RKO (cell line): ENCODE results near the gene BMPR1A.

Source experiments
- DNase-seq: peaks from one replicate; pipeline ENCODE4 v3.0.0-alpha.2; 2016; ENCODE audit warnings: low spot score

Gene BMPR1A

GRCh38 chr10:86955501-86956194, 199.2 kb downstream of the BMPR1A start:
- no peak for DNase-seq

- no peak for DNase-seq
These were observed 199.9 kb downstream of the BMPR1A start for GRCh38 chr10:86956195-86956847.

- DNase-seq, result no peak
These were observed 200.5 kb downstream of the BMPR1A start for GRCh38 chr10:86956848-86957448.

GRCh38 chr10:86957471-86958115, 201.2 kb downstream of the BMPR1A start, which contains the start of gene MMRN2:
TSS of gene MMRN2 (minus strand) at chr10:86957615. CDS start at chr10:86957541, 74 bp downstream.
- DNase-seq, result no peak

- DNase-seq, result no peak
These were observed 201.9 kb downstream of the BMPR1A start, which contains the start of gene SNCG for GRCh38 chr10:86958116-86958900. TSS of gene SNCG (plus strand) at chr10:86958599. CDS start at chr10:86958698, 99 bp downstream.

- no peak for DNase-seq
These were observed 202.7 kb downstream of the BMPR1A start for GRCh38 chr10:86958901-86959736.

GRCh38 chr10:86959737-86960002, 203.3 kb downstream of the BMPR1A start:
- DNase-seq, result no peak

GRCh38 chr10:86960003-86960862, 203.8 kb downstream of the BMPR1A start:
- peak; percentile 69 for DNase-seq

GRCh38 chr10:86960863-86961434, 204.5 kb downstream of the BMPR1A start:
- DNase-seq, result no peak

GRCh38 chr10:86961481-86962091, 205.2 kb downstream of the BMPR1A start:
- DNase-seq, result peak; percentile 80

GRCh38 chr10:86962136-86962980, 205.9 kb downstream of the BMPR1A start:
- DNase-seq, result no peak

- DNase-seq, result no peak
These were observed 206.5 kb downstream of the BMPR1A start for GRCh38 chr10:86962981-86963310.

- no peak for DNase-seq
These were observed 207.0 kb downstream of the BMPR1A start for GRCh38 chr10:86963341-86963919.

GRCh38 chr10:86964061-86964846, 207.8 kb downstream of the BMPR1A start:
- no peak for DNase-seq

GRCh38 chr10:86964847-86965190, 208.4 kb downstream of the BMPR1A start:
- no peak for DNase-seq

- no peak for DNase-seq
These were observed 209.7 kb downstream of the BMPR1A start for GRCh38 chr10:86965986-86966654.

GRCh38 chr10:86967481-86967941, 211.1 kb downstream of the BMPR1A start:
- no peak for DNase-seq
